Neural cell (in vitro differentiated cells): Measurements from ENCODE around the gene TEAD4. TPM values are rescaled to one million over a fixed set of nuclear protein-coding genes. Genes with fewer than 3 reads are reported as not detected.

Experiments
- H2AFZ ChIP-seq: fragments of 200-600, 300-800 bp; sonication (generic), shearing (Covaris generic); 2 replicates; pipeline ENCODE4 v1.6.0; 2014; ENCODE audit warnings: low read depth, mild to moderate bottlenecking, antibody characterized with exemption, low read length, moderate library complexity
- H3F3A ChIP-seq: fragments of 200-600 bp; shearing (Covaris generic); 2 replicates; pipeline ENCODE4 v1.6.1; 2016; ENCODE audit warnings: mild to moderate bottlenecking, moderate library complexity, mixed read lengths, antibody characterized with exemption, low read length; ENCODE audit not compliant: insufficient read depth, poor library complexity, severe bottlenecking
- H3K27ac ChIP-seq: fragments of 200-600, 300-800 bp; sonication (generic), shearing (Covaris generic); 2 replicates; pipeline ENCODE4 v1.5.1; 2014; ENCODE audit warnings: mild to moderate bottlenecking, low read length, moderate library complexity
- H3K27me3 ChIP-seq: fragments of 300-800, 200-600 bp; sonication (generic), shearing (Covaris generic); 2 replicates; pipeline ENCODE4 v1.6.0; 2014; ENCODE audit warnings: mild to moderate bottlenecking, low read depth, low read length, moderate library complexity; ENCODE audit not compliant: insufficient read depth
- H3K36me3 ChIP-seq: fragments of 300-800, 200-600 bp; sonication (generic), shearing (Covaris generic); 2 replicates; pipeline ENCODE4 v1.5.1; 2014; ENCODE audit warnings: mild to moderate bottlenecking, antibody characterized with exemption, low read length, moderate library complexity; ENCODE audit not compliant: insufficient read depth
- H3K4me2 ChIP-seq: fragments of 300-800, 200-600 bp; sonication (generic), shearing (Covaris generic); 2 replicates; pipeline ENCODE4 v1.6.0; 2014; ENCODE audit warnings: mild to moderate bottlenecking, low read length
- H3K4me3 ChIP-seq: fragments of 300-800, 200-600 bp; sonication (generic), shearing (Covaris generic); 2 replicates; pipeline ENCODE4 v1.5.1; 2014; ENCODE audit warnings: mild to moderate bottlenecking, low read length, moderate library complexity
- H3K79me2 ChIP-seq: fragments of 200-600 bp; shearing (Covaris generic); replicated peaks from 2 replicates; pipeline ENCODE4 v1.6.0; 2014; ENCODE audit warnings: mild to moderate bottlenecking, low read length, moderate library complexity; ENCODE audit not compliant: insufficient read depth
- H3K9ac ChIP-seq: fragments of 300-800, 200-600 bp; sonication (generic), shearing (Covaris generic); 2 replicates; pipeline ENCODE4 v1.6.1; 2016; ENCODE audit warnings: mild to moderate bottlenecking, low read length, mixed read lengths
- H3K9me2 ChIP-seq: fragments of 200-600 bp; shearing (Covaris generic); 2 replicates; pipeline ENCODE4 v1.6.1; 2016; ENCODE audit warnings: mild to moderate bottlenecking, low read length, mixed read lengths; ENCODE audit not compliant: insufficient read depth
- H3K9me3 ChIP-seq: fragments of 200-600, 300-800 bp; sonication (generic), shearing (Covaris generic); 2 replicates; pipeline ENCODE4 v1.6.1; 2016; ENCODE audit warnings: mild to moderate bottlenecking, mixed run types, low read length, moderate library complexity, mixed read lengths
- H4K20me1 ChIP-seq: fragments of 200-600 bp; shearing (Covaris generic); 2 replicates; pipeline ENCODE4 v1.6.1; 2016; ENCODE audit warnings: mild to moderate bottlenecking, mixed run types; ENCODE audit not compliant: insufficient read depth
- CTCF ChIP-seq: fragments of 450-650 bp; IDR thresholded peaks from 2 replicates; pipeline ENCODE4 v1.5.1; 2014; ENCODE audit warnings: antibody characterized with exemption, mild to moderate bottlenecking, moderate library complexity; ENCODE audit not compliant: poor library complexity, severe bottlenecking
- EP300 ChIP-seq: fragments of 450-650 bp; conservative IDR thresholded peaks from 2 replicates; pipeline ENCODE4 v1.6.1; 2014; ENCODE audit warnings: antibody characterized with exemption, mild to moderate bottlenecking, moderate library complexity; ENCODE audit not compliant: poor library complexity, severe bottlenecking
- EZH2 ChIP-seq: fragments of 200-600, 300-800 bp; shearing (Covaris generic), sonication (generic); IDR thresholded peaks from 2 replicates; pipeline ENCODE4 v1.6.1; 2014; ENCODE audit warnings: antibody characterized with exemption, low read length, borderline replicate concordance, mild to moderate bottlenecking; ENCODE audit not compliant: insufficient read depth, poor library complexity, severe bottlenecking
- MXI1 ChIP-seq: fragments of 450-650 bp; conservative IDR thresholded peaks from 2 replicates; pipeline ENCODE4 v1.6.1; 2014; ENCODE audit warnings: antibody characterized with exemption, mild to moderate bottlenecking; ENCODE audit not compliant: poor library complexity, severe bottlenecking
- POLR2AphosphoS5 ChIP-seq: IDR thresholded peaks from 2 replicates; pipeline ENCODE4 v1.6.1; 2012
- RAD21 ChIP-seq: fragments of 450-650 bp; conservative IDR thresholded peaks from 2 replicates; pipeline ENCODE4 v1.6.1; 2014; ENCODE audit warnings: antibody characterized with exemption, mild to moderate bottlenecking, moderate library complexity
- REST ChIP-seq: IDR thresholded peaks from 2 replicates; pipeline ENCODE4 v1.6.1; 2012; ENCODE audit warnings: borderline replicate concordance
- SMC3 ChIP-seq: fragments of 450-650 bp; conservative IDR thresholded peaks from 2 replicates; pipeline ENCODE4 v1.6.1; 2014; ENCODE audit warnings: antibody characterized with exemption, mild to moderate bottlenecking, moderate library complexity; ENCODE audit not compliant: poor library complexity
- TAF1 ChIP-seq: IDR thresholded peaks from 2 replicates; pipeline ENCODE4 v1.6.1; 2012; ENCODE audit warnings: low read depth
- polyA plus RNA-seq: library from polyadenylated mRNA; depleted of rRNA; stranded (reverse); fragments of >200 nt; gene quantifications from 2 replicates; pipeline ENCODE4 v1.2.3, GENCODE V29; 2014

Gene TEAD4
- polyA plus RNA-seq, 1 donor from 2014 or later, result 1.6 TPM

GRCh38 chr12:3086729-3087323 lies 127.6 kb downstream of the TEAD4 start:
- Histone ChIP-seq H3K4me3 (no peak overlapping the region), H3F3A (no peaks in the 10 kb centered on the region), H3K36me3 (no peaks in the 10 kb centered on the region), H4K20me1 (no peaks in the 10 kb centered on the region), H3K9ac (no peak overlapping the region), H3K79me2 (no peaks in the 10 kb centered on the region), H3K27me3 (no peaks in the 10 kb centered on the region), H3K9me3 (no peaks in the 10 kb centered on the region), H2AFZ (no peak overlapping the region), H3K9me2 (no peaks in the 10 kb centered on the region), H3K27ac (no peak overlapping the region), H3K4me2 (no peak overlapping the region)
- TF ChIP-seq EZH2 (no peak), EP300 (no peak), MXI1 (no peak), POLR2AphosphoS5 (no peak), TAF1 (no peak), SMC3 (no peak), RAD21 (no peak), CTCF (no peak), REST (no peak)

- Histone ChIP-seq H4K20me1 (no peaks in the 10 kb centered on the region), H3K27me3 (no peaks in the 10 kb centered on the region), H3K9me2 (no peaks in the 10 kb centered on the region), H3K9me3 (no peaks in the 10 kb centered on the region), H3F3A (no peaks in the 10 kb centered on the region), H3K9ac (no peak overlapping the region), H2AFZ (no peak overlapping the region), H3K4me3 (no peak overlapping the region), H3K36me3 (no peaks in the 10 kb centered on the region), H3K4me2 (no peak overlapping the region), H3K79me2 (no peaks in the 10 kb centered on the region), H3K27ac (no peak overlapping the region)
- TF ChIP-seq EZH2, result no peak
- TF ChIP-seq TAF1, result no peak
- TF ChIP-seq SMC3, result no peak
- no peak for TF ChIP-seq REST
- no peak for TF ChIP-seq CTCF
- TF ChIP-seq MXI1, result no peak
- no peak for TF ChIP-seq RAD21
- TF ChIP-seq EP300, result no peak
- TF ChIP-seq POLR2AphosphoS5, result no peak
These were observed 128.8 kb downstream of the TEAD4 start for GRCh38 chr12:3087758-3088650.
